Thymus (tissue), 11 donors: Measurements from ENCODE around the gene CS. TPM values are rescaled to one million over a fixed set of nuclear protein-coding genes. Genes with fewer than 3 reads are reported as not detected.
"Not testable (repeated sequence)": the region's sequence is repeated elsewhere in the genome, so short reads cannot be mapped to it uniquely, and the experiment has no call there.

Source experiments
- DNase-seq, 9 donors: peaks; one replicate each; pipeline ENCODE4 v3.0.0-alpha.2; 2013; ENCODE audit warnings: low spot score in 9 of 9, low read depth in 6 of 9, missing footprints in 1 of 9
- H3K27ac ChIP-seq, 2 donors: one replicate each; pipeline ENCODE4 v1.5.1; 2013; ENCODE audit warnings: control low read depth in 1 of 2, low read depth in 1 of 2, low read length in 1 of 2, mild to moderate bottlenecking in 1 of 2, moderate library complexity in 1 of 2
- H3K27me3 ChIP-seq, 2 donors: one replicate each; pipeline ENCODE4 v1.5.1; 2013; ENCODE audit warnings: low read length in 1 of 2; ENCODE audit not compliant: control insufficient read depth in 2 of 2, insufficient read depth in 1 of 2
- H3K36me3 ChIP-seq, 2 donors: one replicate each; pipeline ENCODE4 v1.5.1; 2013; ENCODE audit warnings: low read length in 1 of 2, mild to moderate bottlenecking in 1 of 2, moderate library complexity in 1 of 2; ENCODE audit not compliant: control insufficient read depth in 2 of 2, insufficient read depth in 2 of 2
- H3K4me1 ChIP-seq, 2 donors: one replicate each; pipeline ENCODE4 v1.5.1; 2013; ENCODE audit warnings: low read length in 2 of 2; ENCODE audit not compliant: control insufficient read depth in 2 of 2, insufficient read depth in 2 of 2
- H3K4me3 ChIP-seq, 2 donors: one replicate each; pipeline ENCODE4 v1.5.1; 2013; ENCODE audit warnings: low read length in 2 of 2, control low read depth in 1 of 2, mild to moderate bottlenecking in 1 of 2
- H3K9me3 ChIP-seq, 2 donors: one replicate each; pipeline ENCODE4 v1.5.1; 2013; ENCODE audit warnings: low read length in 1 of 2, mild to moderate bottlenecking in 1 of 2; ENCODE audit not compliant: control insufficient read depth in 2 of 2, insufficient read depth in 1 of 2
- WGBS: extraction: QIAGEN DNeasy Blood & Tissue Kit; methylation state at CpG from one replicate; pipeline ENCODE4 v1.1.7; 2013; 5-methylcytosine and 5-hydroxymethylcytosine counted together
- polyA plus RNA-seq: library from polyadenylated mRNA; stranded (reverse); fragments of 200-250 nt; gene quantifications from one replicate; pipeline ENCODE4 v1.2.3, GENCODE V29; 2013
- total RNA-seq: library from RNA; stranded (reverse); fragments of 120-200 nt; gene quantifications from one replicate; pipeline ENCODE4 v1.2.4, GENCODE V29; 2013
- donor health status: healthy.

Gene CS
- total and polyA plus RNA-seq, 2 donors, result 46.3 to 53.6 TPM

DNA sequence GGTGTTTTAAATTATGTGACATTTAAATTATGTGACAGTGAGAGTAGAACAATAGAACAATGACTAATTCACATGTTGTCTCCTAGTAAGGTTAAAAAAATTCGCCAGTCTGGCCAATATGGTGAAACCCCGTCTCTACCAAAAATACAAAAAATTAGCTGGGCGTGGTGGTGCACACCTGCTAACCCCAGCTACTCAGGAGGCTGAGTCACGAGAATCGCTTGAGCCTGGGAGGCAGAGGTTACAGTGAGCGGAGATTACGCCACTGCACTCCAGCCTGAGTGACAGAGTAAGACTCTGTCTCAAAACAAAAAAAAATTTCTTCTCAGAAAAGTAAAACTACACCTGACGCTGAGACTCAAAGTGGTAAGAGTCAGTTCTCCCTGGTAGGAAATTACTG lies 2.7 kb downstream of the CS start:
- H3K27ac ChIP-seq, result no peak overlapping the region
- no peaks in the 10 kb centered on the region for H3K9me3 ChIP-seq
- peaks cover 7 to 24% of the 10 kb centered on the region in 2 donors for H3K36me3 ChIP-seq
- no peak overlapping the region for H3K4me3 ChIP-seq
- peaks cover 13 to 34% of the 10 kb centered on the region in 2 donors for H3K4me1 ChIP-seq
- H3K27me3 ChIP-seq, result no peaks in the 10 kb centered on the region
- no peak for DNase-seq
- WGBS, result 98% methylated on average over 8 of the region's 8 CpGs

DNA sequence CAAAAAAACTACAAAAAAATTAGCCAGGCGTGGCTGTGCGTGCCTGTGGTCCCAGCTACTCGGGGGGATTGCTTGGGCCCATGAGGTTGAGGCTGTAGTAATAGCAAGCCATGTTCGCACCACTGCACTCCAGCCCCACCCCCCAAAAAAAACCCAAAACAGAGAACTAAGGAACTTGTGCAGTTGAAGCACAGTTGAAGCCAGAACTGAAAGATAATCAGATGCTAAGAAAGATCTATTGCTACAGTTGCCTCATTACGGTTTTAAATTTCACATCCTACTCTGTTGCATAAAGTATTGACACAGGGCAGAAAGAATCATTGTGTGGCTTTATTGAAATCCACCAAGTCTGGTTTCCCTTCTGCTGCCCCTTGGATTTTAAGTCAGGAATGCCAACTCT lies 3.8 kb downstream of the CS start:
- Histone ChIP-seq H3K9me3 (no peaks in the 10 kb centered on the region), H3K36me3 (peaks cover 7 to 28% of the 10 kb centered on the region in 2 donors), H3K27ac (no peak overlapping the region), H3K4me1 (peaks cover 13 to 34% of the 10 kb centered on the region in 2 donors), H3K4me3 (no peak overlapping the region), H3K27me3 (no peaks in the 10 kb centered on the region)
- no peak for DNase-seq
- WGBS, result 96% methylated on average over 5 of the region's 5 CpGs

DNA sequence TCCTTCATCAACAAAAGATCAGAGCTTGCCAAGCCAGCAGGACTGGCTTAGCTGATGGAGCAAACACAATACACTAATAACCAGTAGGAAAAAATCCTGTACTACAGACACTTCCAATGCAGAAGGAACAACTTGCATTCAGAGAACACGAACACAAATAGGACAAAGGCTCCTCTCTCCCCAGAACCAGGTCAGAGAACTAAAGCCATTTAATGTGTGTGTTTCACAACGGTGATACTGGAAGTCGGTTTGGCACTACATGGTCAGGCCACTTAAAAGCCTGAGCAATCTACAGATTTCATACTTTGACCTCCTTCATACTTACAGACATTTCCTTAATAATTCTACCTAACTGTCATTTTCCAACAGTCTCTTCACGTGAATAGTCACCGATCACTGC lies 6.3 kb downstream of the CS start:
- 96% methylated on average over 5 of the region's 5 CpGs for WGBS
- Histone ChIP-seq H3K27ac (no peak overlapping the region), H3K36me3 (peaks cover 11 to 48% of the 10 kb centered on the region in 2 donors)

DNA sequence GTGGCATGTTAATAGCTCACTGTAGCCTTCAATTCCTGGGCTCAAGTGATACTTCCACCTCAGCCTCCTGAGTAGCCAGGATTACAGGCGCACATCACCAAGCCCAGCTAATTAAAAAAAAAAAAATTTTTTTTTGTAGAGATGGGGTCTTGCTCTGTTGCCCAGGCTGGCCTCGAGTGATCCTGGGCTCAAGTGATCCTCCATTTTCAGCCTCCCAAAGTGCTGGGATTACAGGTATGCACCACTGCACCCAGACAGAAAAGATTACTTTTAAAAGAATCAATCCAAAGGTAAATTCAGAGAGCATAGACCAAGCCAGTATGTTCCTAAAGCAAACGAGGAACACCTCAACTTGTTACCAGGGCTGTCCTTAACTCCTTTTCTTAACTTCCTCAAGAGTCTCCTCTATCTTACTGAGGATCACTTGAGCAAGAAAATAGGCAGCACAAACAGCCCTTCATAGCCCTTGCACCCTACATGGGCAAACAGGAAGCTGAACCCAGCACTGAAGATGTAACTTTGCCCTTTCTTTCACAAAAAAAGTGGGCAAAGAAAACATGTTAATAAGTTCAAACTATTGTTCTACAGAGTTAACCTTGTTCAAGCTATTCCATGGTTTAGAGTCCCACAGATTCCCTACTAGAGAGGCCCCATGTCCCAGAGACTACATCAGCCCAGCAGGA lies 11.3 kb downstream of the CS start:
- peaks cover 28 to 55% of the 10 kb centered on the region in 2 donors for H3K36me3 ChIP-seq
- H3K9me3 ChIP-seq, result no peaks in the 10 kb centered on the region
- H3K4me1 ChIP-seq, result peaks cover 0 to 4% of the 10 kb centered on the region in 2 donors
- 89% methylated on average over 3 of the region's 3 CpGs for WGBS
- H3K4me3 ChIP-seq, result no peak overlapping the region
- no peaks in the 10 kb centered on the region for H3K27me3 ChIP-seq
- H3K27ac ChIP-seq, result no peak overlapping the region
- no peak for DNase-seq

More for the DNA sequence above, 6.3 kb downstream of the CS start:
- Histone ChIP-seq H3K4me3 (no peak overlapping the region), H3K9me3 (no peaks in the 10 kb centered on the region), H3K4me1 (peaks cover 6 to 16% of the 10 kb centered on the region in 2 donors), H3K27me3 (no peaks in the 10 kb centered on the region)
- no peak for DNase-seq

DNA sequence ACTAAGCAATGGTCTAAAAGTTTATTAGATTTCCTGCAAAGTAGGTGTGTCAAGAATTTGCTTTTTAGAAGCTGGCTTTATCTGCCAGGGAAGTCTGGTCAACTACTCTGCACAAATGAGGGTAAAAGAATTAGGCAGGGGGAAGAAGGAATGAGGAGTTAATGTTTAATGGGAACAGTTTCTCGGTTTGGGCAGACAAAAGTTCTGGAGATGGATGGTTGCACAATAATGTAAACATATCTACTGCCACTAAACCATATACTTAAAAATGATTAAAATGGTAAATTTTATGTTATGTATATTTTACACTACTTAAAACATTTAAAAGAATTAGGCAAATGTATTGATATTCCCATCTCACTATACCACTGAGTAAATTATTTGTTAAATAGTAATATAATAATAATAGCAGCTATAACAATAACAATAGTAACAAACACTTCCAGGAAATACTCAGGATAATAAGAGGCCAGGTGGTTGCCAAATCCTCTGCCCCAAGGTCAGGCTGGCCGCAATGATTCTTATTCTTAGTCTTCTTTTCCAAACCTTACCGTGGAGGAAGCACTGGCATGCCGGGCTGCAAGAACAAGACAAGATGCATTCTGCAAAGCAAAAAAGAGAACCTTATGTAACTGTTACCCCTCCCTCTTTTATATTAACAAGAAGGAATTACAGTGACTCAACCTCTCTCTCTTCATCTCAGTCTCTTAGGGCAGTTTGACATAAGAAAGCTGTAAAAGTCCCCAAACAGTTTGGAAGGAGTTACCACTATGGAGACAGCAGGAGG lies 13.9 kb downstream of the CS start:
- no peaks in the 10 kb centered on the region for H3K9me3 ChIP-seq
- WGBS, result 95% methylated on average over 4 of the region's 4 CpGs
- no peak overlapping the region for H3K4me3 ChIP-seq
- H3K36me3 ChIP-seq, result peaks cover 51 to 72% of the 10 kb centered on the region in 2 donors
- no peaks in the 10 kb centered on the region for H3K4me1 ChIP-seq
- H3K27ac ChIP-seq, result no peak overlapping the region
- no peak for DNase-seq
- H3K27me3 ChIP-seq, result no peaks in the 10 kb centered on the region

DNA sequence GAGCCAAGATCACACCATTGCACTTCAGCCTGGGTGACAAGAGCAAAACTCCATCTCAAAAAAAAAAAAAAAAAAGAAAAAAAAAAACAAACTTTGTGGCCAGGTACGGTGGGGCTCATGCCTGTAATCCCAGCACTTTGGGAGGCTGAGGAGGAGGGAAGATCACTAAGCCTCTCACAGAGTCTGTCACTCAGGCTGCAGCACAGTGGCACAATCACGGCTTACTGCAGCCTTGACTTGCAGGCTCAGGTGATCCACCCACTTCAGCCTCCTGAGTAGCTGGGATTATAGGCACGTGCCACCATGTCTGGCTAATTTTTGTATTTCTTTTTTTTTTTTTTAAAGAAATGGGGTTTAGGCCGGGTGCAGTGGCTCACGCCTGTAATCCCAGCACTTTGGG lies 15.9 kb downstream of the CS start:
- H3K27ac ChIP-seq, H3K4me3 ChIP-seq, DNase-seq, H3K9me3 ChIP-seq, H3K4me1 ChIP-seq, H3K27me3 ChIP-seq: not testable (repeated sequence)
- H3K36me3 ChIP-seq, result peaks cover 59 to 73% of the 10 kb centered on the region in 2 donors
- WGBS, result 98% methylated on average over 5 of the region's 5 CpGs

DNA sequence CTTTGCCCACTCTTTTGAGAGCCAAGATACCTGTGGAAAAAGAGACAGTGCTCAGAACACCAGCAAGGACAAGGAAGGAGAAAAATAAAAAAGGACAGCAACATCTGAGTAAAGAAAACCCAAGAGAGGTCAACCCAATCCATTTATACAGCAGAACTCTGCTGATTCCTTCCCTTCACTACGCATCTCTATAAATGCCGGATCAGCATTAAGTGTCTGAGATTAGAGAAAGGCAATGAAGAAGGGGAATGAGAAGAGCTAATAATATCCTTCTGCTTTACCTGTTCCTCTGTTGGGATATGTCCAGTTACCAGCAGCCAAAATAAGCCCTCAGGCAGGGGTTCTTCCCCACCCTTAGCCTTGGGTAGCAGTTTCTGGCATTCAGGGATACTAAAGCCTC lies 17.6 kb downstream of the CS start:
- WGBS, result 96% methylated on average over 2 of the region's 2 CpGs
- Histone ChIP-seq H3K4me3 (no peak overlapping the region), H3K27me3 (no peaks in the 10 kb centered on the region), H3K27ac (no peak overlapping the region), H3K4me1 (no peaks in the 10 kb centered on the region), H3K36me3 (peaks cover 76 to 77% of the 10 kb centered on the region in 2 donors), H3K9me3 (no peaks in the 10 kb centered on the region)
- no peak for DNase-seq

DNA sequence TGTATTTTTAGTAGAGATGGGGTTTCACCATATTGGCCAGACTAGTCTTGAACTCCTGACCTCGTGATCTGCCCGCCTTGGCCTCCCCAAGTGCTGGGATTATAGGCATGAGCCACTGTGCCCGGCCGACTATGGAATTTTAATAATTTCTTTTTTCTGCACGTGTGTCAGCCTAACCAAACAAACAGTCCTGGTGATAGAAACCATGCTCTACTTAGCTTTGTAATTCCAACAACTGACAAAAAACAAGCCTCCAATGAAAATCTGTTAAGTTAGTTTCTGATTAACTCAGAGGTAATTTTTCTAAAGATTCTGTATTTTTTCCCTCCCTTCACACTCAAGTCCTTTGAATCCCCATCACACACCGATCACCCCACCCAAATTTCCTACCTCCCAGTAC lies 18.1 kb downstream of the CS start:
- DNase-seq, result no peak
- H3K4me1 ChIP-seq, result no peaks in the 10 kb centered on the region
- WGBS, result 96% methylated on average over 6 of the region's 6 CpGs

DNA sequence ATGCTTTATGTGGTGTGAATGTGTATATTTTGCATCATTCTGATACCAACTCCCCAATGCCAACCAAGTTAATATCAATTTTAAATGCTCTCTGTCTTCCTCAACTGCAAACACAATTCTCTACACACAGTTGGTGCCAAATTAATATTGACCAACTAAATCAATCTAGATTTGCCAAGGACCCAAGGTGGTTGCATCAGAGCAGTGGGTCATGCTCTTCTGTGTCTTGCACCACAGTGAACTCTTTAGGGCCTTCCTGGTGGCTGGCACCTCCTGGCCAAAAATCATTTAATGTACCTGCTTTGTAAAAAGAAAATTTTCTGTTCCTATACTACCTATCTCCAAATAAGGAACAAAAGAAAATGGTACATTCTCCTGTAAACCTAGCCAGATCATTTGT lies 19.3 kb downstream of the CS start:
- Histone ChIP-seq H3K27ac (no peak overlapping the region), H3K9me3 (no peaks in the 10 kb centered on the region), H3K4me3 (no peak overlapping the region), H3K4me1 (no peaks in the 10 kb centered on the region), H3K27me3 (no peaks in the 10 kb centered on the region), H3K36me3 (peaks cover 76 to 77% of the 10 kb centered on the region in 2 donors)
- DNase-seq, result no peak

More for the DNA sequence above, 18.1 kb downstream of the CS start:
- Histone ChIP-seq H3K27ac (no peak overlapping the region), H3K36me3 (peaks cover 77 to 80% of the 10 kb centered on the region in 2 donors), H3K27me3 (no peaks in the 10 kb centered on the region), H3K9me3 (no peaks in the 10 kb centered on the region), H3K4me3 (no peak overlapping the region)
